GM12878 (cell line): ENCODE data around the gene TARS3. TPM values are rescaled to one million over a fixed set of nuclear protein-coding genes. Genes with fewer than 3 reads are reported as not detected.

ENCODE experiments used
- ATAC-seq: fragments of 200-7000 bp; cut with Tn5 transposase; 3 replicates; pipeline ENCODE4 v1.9.1; 2020; ENCODE audit warnings: mild to moderate bottlenecking, moderate library complexity
- BruUV-seq: library from RNA; stranded (reverse); fragments of 400-500 nt; replicated peaks from 2 replicates; lab custom pipeline; 2021; lab: Mats Ljungman, UMichigan
- CTCF ChIA-PET: fragments of 300-600 bp; sonication (Branson Sonifier 250); formaldehyde crosslinking; extraction: SDS; loops from one replicate; lab custom pipeline; 2021; ENCODE audit warnings: inconsistent platforms; lab: Yijun Ruan, JAX
- POLR2A ChIA-PET: fragments of 350-600 bp; formaldehyde crosslinking; extraction: SDS; loops from one replicate; lab custom pipeline; 2021; ENCODE audit warnings: inconsistent platforms; lab: Charles Lee
- RAD21 ChIA-PET: fragments of 300-600 bp; sonication (Branson Sonifier 250); formaldehyde crosslinking; loops from one replicate; lab custom pipeline; 2023; ENCODE audit warnings: antibody characterized with exemption; ENCODE audit not compliant: unreplicated experiment; lab: Charles Lee
- SMC1A ChIA-PET: fragments of 300-600 bp; sonication (Branson Sonifier 250); formaldehyde crosslinking; loops from one replicate; lab custom pipeline; 2023; ENCODE audit not compliant: unreplicated experiment, uncharacterized antibody; lab: Charles Lee
- DNase-seq: peaks from one replicate; pipeline ENCODE4 v3.0.0-alpha.2; 2011; ENCODE audit warnings: low read depth, low spot score
- FAIRE-seq: peaks from 3 replicates; lab custom pipeline; 2011; peaks lifted over from hg19 to GRCh38; lab: Jason Lieb, UNC
- H2AFZ ChIP-seq: 2 replicates; pipeline ENCODE4 v1.6.0; 2011; ENCODE audit warnings: low read depth, low read length, control low read depth; ENCODE audit not compliant: control insufficient read depth
- H3K27ac ChIP-seq: 2 replicates; pipeline ENCODE4 v1.5.1; 2011; ENCODE audit warnings: control low read depth; ENCODE audit not compliant: control insufficient read depth, insufficient read depth
- H3K27me3 ChIP-seq, 2 experiments: replicated peaks in 1 of 2; 2 replicates each; pipeline versions ENCODE4 v1.6.0 to v1.6.1; 2011; ENCODE audit warnings: low read length in 1 of 2; ENCODE audit not compliant: control insufficient read depth in 2 of 2, insufficient read depth in 2 of 2
- H3K36me3 ChIP-seq, 2 experiments: 2 replicates each; pipeline ENCODE4 v1.5.1; 2011; ENCODE audit warnings: low read length in 1 of 2; ENCODE audit not compliant: control insufficient read depth in 2 of 2, insufficient read depth in 2 of 2
- H3K4me1 ChIP-seq: 2 replicates; pipeline ENCODE4 v1.6.1; 2011; ENCODE audit warnings: mild to moderate bottlenecking, low read length, moderate library complexity, mixed read lengths; ENCODE audit not compliant: control insufficient read depth, insufficient read depth
- H3K4me2 ChIP-seq: 2 replicates; pipeline ENCODE4 v1.6.0; 2011; ENCODE audit warnings: control low read depth; ENCODE audit not compliant: control insufficient read depth, insufficient read depth
- H3K4me3 ChIP-seq: fragments of 200-600 bp; sonication (generic); 2 replicates; pipeline ENCODE4 v1.5.1; 2016
- H3K79me2 ChIP-seq: 2 replicates; pipeline ENCODE4 v1.6.0; 2011; ENCODE audit warnings: low read length; ENCODE audit not compliant: control insufficient read depth, insufficient read depth
- H3K9ac ChIP-seq: 2 replicates; pipeline ENCODE4 v1.8.0; 2011; ENCODE audit warnings: low read length, control low read depth, mixed read lengths; ENCODE audit not compliant: control insufficient read depth, insufficient read depth
- H3K9me3 ChIP-seq: replicated peaks from 3 replicates; pipeline ENCODE4 v1.5.1; 2011; ENCODE audit warnings: mild to moderate bottlenecking, low read length; ENCODE audit not compliant: control insufficient read depth, insufficient read depth
- H4K20me1 ChIP-seq: 2 replicates; pipeline ENCODE4 v1.6.0; 2011; ENCODE audit not compliant: control insufficient read depth, insufficient read depth
- BRCA1 ChIP-seq: IDR thresholded peaks from 2 replicates; pipeline ENCODE4 v1.6.1; 2011; ENCODE audit warnings: low read depth, low read length, improper control_type of control experiment
- DPF2 ChIP-seq: fragments of 450-650 bp; IDR thresholded peaks from 2 replicates; pipeline ENCODE4 v1.6.1; 2017; ENCODE audit warnings: mild to moderate bottlenecking
- ZNF687 ChIP-seq: fragments of 450-650 bp; IDR thresholded peaks from 2 replicates; pipeline ENCODE4 v1.6.1; 2017; ENCODE audit warnings: mild to moderate bottlenecking, moderate library complexity
- WGBS: methylation state at CpG from one replicate; pipeline ENCODE4 v1.1.6; 2016; ENCODE audit warnings: low lambda C conversion rate; ENCODE audit not compliant: insufficient replicate concordance, insufficient coverage; ENCODE audit errors: missing lambda C conversion rate; 5-methylcytosine and 5-hydroxymethylcytosine counted together
- in situ Hi-C: fragments of 300-500 bp; cut with MboI; formaldehyde crosslinking; loops from 9 replicates; pipeline ENCODE4 v1.14.3; 2018; ENCODE audit warnings: mixed read lengths
- intact Hi-C: fragments of 100-400 bp; cut with micrococcal nuclease; formaldehyde crosslinking; loops from one replicate; pipeline ENCODE4 v1.14.2; 2022; ENCODE audit not compliant: unreplicated experiment
- polyA plus RNA-seq, 11 experiments: library from polyadenylated mRNA; depleted of rRNA in 4 of 11; unstranded in 6 of 11; stranded (reverse) in 5 of 11; fragments of >200 nt; fragmentation: Nextera tagmentation in 4 of 11; fragmentation: Illumina TruSeq in 1 of 11; extraction: Ambion mirVana in 4 of 11; extraction: Trizol in 1 of 11; gene quantifications; 1 replicate in 1 of 11; 2 replicates in 10 of 11; pipeline versions ENCODE4 v1.2.1 to v1.2.3, GENCODE V29; 2011 to 2016; ENCODE audit warnings: inconsistent platforms in 2 of 11, missing spikeins in 2 of 11, low read depth in 1 of 11
- total RNA-seq, 4 experiments: library from RNA; depleted of rRNA in 3 of 4; stranded (reverse); fragments of >200 nt in 3 of 4; fragmentation: Illumina TruSeq in 1 of 4; extraction: Trizol in 1 of 4; gene quantifications; 2 replicates each; pipeline versions ENCODE4 v1.2.1 to v1.2.3, GENCODE V29; 2013 to 2021
- TF ChIP-seq, protein P1 (sequence below): IDR thresholded peaks from 2 replicates; pipeline ENCODE4 v1.6.1; 2011; ENCODE audit warnings: borderline replicate concordance, low read depth, mild to moderate bottlenecking, moderate library complexity, low read length; ENCODE audit not compliant: insufficient read depth, poor library complexity, severe bottlenecking

TARS3 gene
- total and polyA plus RNA-seq, 10 of the 15 experiments (the other 5 are each of a cell fraction or from before 2014, with no cell fraction given) = 1.4 to 7.8 (median 5.3) TPM

DNA sequence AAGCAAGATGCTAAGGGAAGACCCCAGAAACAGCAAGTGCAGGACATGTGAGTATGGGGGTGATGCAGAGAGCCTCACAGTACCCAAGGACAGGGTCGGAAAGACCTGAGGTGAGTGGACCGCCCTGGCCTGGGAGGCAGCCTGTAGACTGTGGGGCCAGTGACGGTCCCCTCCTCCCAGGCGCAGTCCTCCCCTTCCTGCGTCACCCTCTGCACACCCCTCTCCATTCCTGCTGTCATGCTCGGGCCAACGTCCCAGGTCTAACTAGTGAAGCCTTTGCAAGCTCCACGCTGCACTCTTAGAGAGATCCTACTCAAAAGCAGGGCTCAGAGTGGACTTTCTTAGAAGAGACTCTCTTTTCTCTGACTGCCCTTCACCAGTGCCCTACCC, 113.7 kb downstream of the TARS3 start:
- H3K27ac ChIP-seq = no peak overlapping the region
- no peak for DNase-seq
- TF ChIP-seq, protein P1, sequence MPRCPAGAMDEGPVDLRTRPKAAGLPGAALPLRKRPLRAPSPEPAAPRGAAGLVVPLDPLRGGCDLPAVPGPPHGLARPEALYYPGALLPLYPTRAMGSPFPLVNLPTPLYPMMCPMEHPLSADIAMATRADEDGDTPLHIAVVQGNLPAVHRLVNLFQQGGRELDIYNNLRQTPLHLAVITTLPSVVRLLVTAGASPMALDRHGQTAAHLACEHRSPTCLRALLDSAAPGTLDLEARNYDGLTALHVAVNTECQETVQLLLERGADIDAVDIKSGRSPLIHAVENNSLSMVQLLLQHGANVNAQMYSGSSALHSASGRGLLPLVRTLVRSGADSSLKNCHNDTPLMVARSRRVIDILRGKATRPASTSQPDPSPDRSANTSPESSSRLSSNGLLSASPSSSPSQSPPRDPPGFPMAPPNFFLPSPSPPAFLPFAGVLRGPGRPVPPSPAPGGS = no peak
- no peak for TF ChIP-seq DPF2
- TF ChIP-seq BRCA1 = no peak
- TF ChIP-seq ZNF687 = no peak
- TF ChIP-seq, all 136 proteins: peak for 0
- Histone ChIP-seq H3K4me1 (no peaks in the 10 kb centered on the region), H3K9ac (no peak overlapping the region), H3K36me3 (no peaks in the 10 kb centered on the region), H3K27me3 (no peaks in the 10 kb centered on the region), H2AFZ (no peak overlapping the region), H3K9me3 (no peaks in the 10 kb centered on the region), H3K4me3 (no peak overlapping the region), H3K79me2 (no peaks in the 10 kb centered on the region), H4K20me1 (no peaks in the 10 kb centered on the region), H3K4me2 (no peak overlapping the region)
- RAD21 ChIA-PET = no interaction called here
- intact Hi-C loops (no loop called here), in situ Hi-C loops (no loop called here)
- POLR2A ChIA-PET = no interaction called here
- CTCF ChIA-PET = no interaction called here
- SMC1A ChIA-PET = no interaction called here
- ATAC-seq (no peak), FAIRE-seq (no peak)
- WGBS = 38% methylated on average over 8 of the region's 8 CpGs
- no TSS peak for BruUV-seq
